Endodermal cell (in vitro differentiated cells): ENCODE results near the gene MAST3. TPM values are rescaled to one million over a fixed set of nuclear protein-coding genes. Genes with fewer than 3 reads are reported as not detected.

Source experiments
- DNase-seq: peaks from one replicate; pipeline ENCODE4 v3.0.0-alpha.2; 2017
- H3K27ac ChIP-seq: 2 replicates; pipeline ENCODE4 v1.5.1; 2013; ENCODE audit warnings: mild to moderate bottlenecking, low read depth, low read length, moderate library complexity
- H3K27me3 ChIP-seq: 2 replicates; pipeline ENCODE4 v1.6.1; 2013; ENCODE audit warnings: mild to moderate bottlenecking, low read length, moderate library complexity; ENCODE audit not compliant: insufficient read depth, control insufficient read depth, poor library complexity, severe bottlenecking
- H3K36me3 ChIP-seq: 2 replicates; pipeline ENCODE4 v1.7.0; 2013; ENCODE audit warnings: mild to moderate bottlenecking, low read length, moderate library complexity; ENCODE audit not compliant: control insufficient read depth, insufficient read depth
- H3K4me1 ChIP-seq: one replicate; pipeline ENCODE4 v1.7.0; 2013; ENCODE audit warnings: low read length; ENCODE audit not compliant: control insufficient read depth, insufficient read depth
- H3K4me3 ChIP-seq: 2 replicates; pipeline ENCODE4 v1.5.1; 2013; ENCODE audit warnings: mild to moderate bottlenecking, low read length, moderate library complexity
- H3K9ac ChIP-seq: 2 replicates; pipeline ENCODE4 v1.6.1; 2013; ENCODE audit warnings: mild to moderate bottlenecking, low read length, moderate library complexity; ENCODE audit not compliant: poor library complexity, severe bottlenecking; ENCODE audit errors: extremely low read depth
- H3K9me3 ChIP-seq: 2 replicates; pipeline ENCODE4 v1.6.1; 2013; ENCODE audit warnings: mild to moderate bottlenecking, low read length, moderate library complexity; ENCODE audit not compliant: control insufficient read depth
- H3K27ac Mint-ChIP-seq: 2 replicates; pipeline ENCODE4 v1.8.0; 2020; ENCODE audit warnings: mixed read lengths
- H3K27me3 Mint-ChIP-seq: 2 replicates; pipeline ENCODE4 v1.8.0; 2021; ENCODE audit warnings: mild to moderate bottlenecking, mixed read lengths; ENCODE audit not compliant: insufficient read depth
- H3K36me3 Mint-ChIP-seq: 2 replicates; pipeline ENCODE4 v1.8.0; 2020; ENCODE audit warnings: low read depth, mixed read lengths
- H3K4me1 Mint-ChIP-seq: 2 replicates; pipeline ENCODE4 v1.8.0; 2020; ENCODE audit warnings: mixed read lengths
- H3K4me3 Mint-ChIP-seq: 2 replicates; pipeline ENCODE4 v1.8.0; 2020; ENCODE audit warnings: mild to moderate bottlenecking, moderate library complexity, mixed read lengths
- H3K9me3 Mint-ChIP-seq: 2 replicates; pipeline ENCODE4 v1.8.0; 2020; ENCODE audit warnings: mild to moderate bottlenecking, mixed read lengths
- CTCF ChIP-seq: fragments of 200-600 bp; sonication (generic); conservative IDR thresholded peaks from 2 replicates; pipeline ENCODE4 v1.5.0; 2021; ENCODE audit warnings: antibody characterized with exemption, mild to moderate bottlenecking
- WGBS, 2 experiments: methylation state at CpG; one replicate each; pipeline versions ENCODE4 v1.1.5 to v1.1.7; 2013; ENCODE audit warnings: missing lambda C conversion rate in 2 of 2, mixed read lengths in 1 of 2; ENCODE audit not compliant: insufficient coverage in 1 of 2, insufficient read length in 1 of 2; 5-methylcytosine and 5-hydroxymethylcytosine counted together
- total RNA-seq, 2 donors: library from RNA; stranded (reverse); fragmentation: NEBNext Ultra II Directional in 1 of 2; extraction: Animal tissue kit (Norgen Biotek cat#: 25700) in 1 of 2; gene quantifications; 2 replicates in 1 of 2; 3 replicates in 1 of 2; pipeline ENCODE4 v1.2.1, GENCODE V29; 2021

Gene MAST3
- total RNA-seq, 2 donors from 2014 or later: 13.0 to 15.1 TPM

GRCh38 chr19:18070181-18070580 is 27.4 kb upstream of the MAST3 start:
- H3K4me3 ChIP-seq: no peak overlapping the region
- no peak overlapping the region for H3K27ac Mint-ChIP-seq
- no peaks in the 10 kb centered on the region for H3K36me3 ChIP-seq
- no peaks in the 10 kb centered on the region for H3K4me1 Mint-ChIP-seq
- H3K9me3 Mint-ChIP-seq: no peaks in the 10 kb centered on the region
- DNase-seq: no peak
- no peaks in the 10 kb centered on the region for H3K27me3 Mint-ChIP-seq
- 89 to 90% methylated on average over 9 to 11 of the region's 11 CpGs for WGBS, 2 experiments
- H3K9me3 ChIP-seq: no peaks in the 10 kb centered on the region
- no peak overlapping the region for H3K4me3 Mint-ChIP-seq
- H3K36me3 Mint-ChIP-seq: no peaks in the 10 kb centered on the region
- no peak overlapping the region for H3K9ac ChIP-seq
- no peaks in the 10 kb centered on the region for H3K27me3 ChIP-seq
- no peak overlapping the region for H3K27ac ChIP-seq
- TF ChIP-seq CTCF: no peak
- H3K4me1 ChIP-seq: no peaks in the 10 kb centered on the region

- Histone ChIP-seq H3K4me1 (no peaks in the 10 kb centered on the region), H3K4me3 (no peak overlapping the region), H3K27ac (no peak overlapping the region), H3K36me3 (no peaks in the 10 kb centered on the region), H3K27me3 (no peaks in the 10 kb centered on the region), H3K9ac (no peak overlapping the region), H3K9me3 (no peaks in the 10 kb centered on the region)
- H3K36me3 Mint-ChIP-seq: no peaks in the 10 kb centered on the region
- H3K4me3 Mint-ChIP-seq: no peak overlapping the region
- no peak for DNase-seq
- WGBS, 2 experiments: 78 to 87% methylated on average over 4 to 6 of the region's 6 CpGs
- H3K27ac Mint-ChIP-seq: no peak overlapping the region
- H3K27me3 Mint-ChIP-seq: no peaks in the 10 kb centered on the region
- H3K4me1 Mint-ChIP-seq: no peaks in the 10 kb centered on the region
- TF ChIP-seq CTCF: no peak
- no peaks in the 10 kb centered on the region for H3K9me3 Mint-ChIP-seq
Measured at GRCh38 chr19:18072335-18072734, 25.2 kb upstream of the MAST3 start.

GRCh38 chr19:18073197-18073596 is 24.4 kb upstream of the MAST3 start:
- Mint-ChIP-seq H3K27ac (no peak overlapping the region), H3K4me1 (no peaks in the 10 kb centered on the region), H3K4me3 (no peak overlapping the region), H3K27me3 (no peaks in the 10 kb centered on the region), H3K9me3 (no peaks in the 10 kb centered on the region), H3K36me3 (no peaks in the 10 kb centered on the region)
- no peak overlapping the region for H3K27ac ChIP-seq
- no peaks in the 10 kb centered on the region for H3K27me3 ChIP-seq
- no peaks in the 10 kb centered on the region for H3K9me3 ChIP-seq
- TF ChIP-seq CTCF: no peak
- no peak for DNase-seq
- whole genome bisulfite sequencing, 2 experiments: 60 to 95% methylated on average over 1 to 4 of the region's 4 CpGs
- no peak overlapping the region for H3K4me3 ChIP-seq
- H3K4me1 ChIP-seq: no peaks in the 10 kb centered on the region
- H3K36me3 ChIP-seq: no peaks in the 10 kb centered on the region
- no peak overlapping the region for H3K9ac ChIP-seq
